Measurements from ENCODE around the gene GUCY2D.

DNA sequence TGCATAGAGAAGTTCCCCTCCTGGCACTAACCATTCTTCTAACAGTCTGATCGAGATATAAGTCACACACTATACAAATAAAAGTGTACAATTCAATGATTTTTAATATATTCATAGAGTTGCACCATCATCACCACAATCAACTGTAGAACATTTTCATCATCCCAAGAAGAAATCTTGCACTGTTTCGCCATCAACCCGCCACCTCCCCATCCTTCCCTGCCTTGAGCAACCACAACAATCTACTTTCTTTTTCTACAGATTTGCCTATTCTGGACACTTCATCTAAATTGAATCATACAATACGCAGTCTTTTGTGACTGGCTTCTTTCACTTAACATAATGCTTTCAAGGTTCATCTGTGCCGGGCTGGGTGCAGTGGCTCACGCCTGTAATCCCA, 33.0 kb upstream of the GUCY2D start:
- TF ChIP-seq, protein P1, sequence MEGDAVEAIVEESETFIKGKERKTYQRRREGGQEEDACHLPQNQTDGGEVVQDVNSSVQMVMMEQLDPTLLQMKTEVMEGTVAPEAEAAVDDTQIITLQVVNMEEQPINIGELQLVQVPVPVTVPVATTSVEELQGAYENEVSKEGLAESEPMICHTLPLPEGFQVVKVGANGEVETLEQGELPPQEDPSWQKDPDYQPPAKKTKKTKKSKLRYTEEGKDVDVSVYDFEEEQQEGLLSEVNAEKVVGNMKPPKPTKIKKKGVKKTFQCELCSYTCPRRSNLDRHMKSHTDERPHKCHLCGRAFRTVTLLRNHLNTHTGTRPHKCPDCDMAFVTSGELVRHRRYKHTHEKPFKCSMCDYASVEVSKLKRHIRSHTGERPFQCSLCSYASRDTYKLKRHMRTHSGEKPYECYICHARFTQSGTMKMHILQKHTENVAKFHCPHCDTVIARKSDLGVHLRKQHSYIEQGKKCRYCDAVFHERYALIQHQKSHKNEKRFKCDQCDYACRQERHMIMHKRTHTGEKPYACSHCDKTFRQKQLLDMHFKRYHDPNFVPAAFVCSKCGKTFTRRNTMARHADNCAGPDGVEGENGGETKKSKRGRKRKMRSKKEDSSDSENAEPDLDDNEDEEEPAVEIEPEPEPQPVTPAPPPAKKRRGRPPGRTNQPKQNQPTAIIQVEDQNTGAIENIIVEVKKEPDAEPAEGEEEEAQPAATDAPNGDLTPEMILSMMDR (optimal IDR thresholded peaks at IDR 0.05 in 1 of 3, IDR thresholded peaks at IDR 0.05 in 1 of 3, conservative IDR thresholded peaks at IDR 0.05 in 1 of 3; ENCODE audit: extremely low read depth in 1 of 3, insufficient read depth in 2 of 3, low read length in 3 of 3), result no peak
- no peak for TF ChIP-seq EZH2 (IDR thresholded peaks at IDR 0.05; ENCODE audit: low read length)

Measured in keratinocyte (primary cell).